Dedifferentiated amniotic fluid mesenchymal stem cell (primary cell): ENCODE results near the gene COL6A3.
"Not testable (repeated sequence)": the region's sequence is repeated elsewhere in the genome, so short reads cannot be mapped to it uniquely, and the experiment has no call there.

ENCODE experiments used
- DNase-seq: peaks from one replicate; pipeline ENCODE4 v3.0.0-alpha.2; 2016; ENCODE audit errors: extremely low spot score

Gene COL6A3

GRCh38 chr2:237383991-237384671 is 29.8 kb downstream of the COL6A3 start:
- no peak for DNase-seq

GRCh38 chr2:237380768-237381167 is 33.2 kb downstream of the COL6A3 start:
- no peak for DNase-seq

- DNase-seq, result no peak
These were observed 34.3 kb downstream of the COL6A3 start for GRCh38 chr2:237379636-237380035.

GRCh38 chr2:237378650-237379049 is 35.3 kb downstream of the COL6A3 start:
- no peak for DNase-seq

- DNase-seq, result no peak
These were observed 39.5 kb downstream of the COL6A3 start for GRCh38 chr2:237374284-237375060.

- no peak for DNase-seq
These were observed 42.1 kb downstream of the COL6A3 start for GRCh38 chr2:237371856-237372255.

GRCh38 chr2:237365671-237366070 is 48.3 kb downstream of the COL6A3 start:
- DNase-seq, result no peak

- no peak for DNase-seq
These were observed 49.3 kb downstream of the COL6A3 start for GRCh38 chr2:237364655-237365054.

GRCh38 chr2:237361194-237362004 is 52.6 kb downstream of the COL6A3 start:
- DNase-seq, result no peak

- DNase-seq, result no peak
These were observed 53.8 kb downstream of the COL6A3 start for GRCh38 chr2:237359894-237360780.

- no peak for DNase-seq
These were observed 54.5 kb downstream of the COL6A3 start for GRCh38 chr2:237359518-237359840.

GRCh38 chr2:237358721-237359517 is 55.0 kb downstream of the COL6A3 start:
- no peak for DNase-seq

- DNase-seq, result no peak
These were observed 58.3 kb downstream of the COL6A3 start for GRCh38 chr2:237355701-237356100.

- DNase-seq, result peak; percentile 16
These were observed 59.1 kb downstream of the COL6A3 start for GRCh38 chr2:237354892-237355291.

GRCh38 chr2:237354172-237354571 is 59.8 kb downstream of the COL6A3 start:
- not testable (repeated sequence) for DNase-seq

- no peak for DNase-seq
These were observed 60.7 kb downstream of the COL6A3 start for GRCh38 chr2:237353215-237353614.

GRCh38 chr2:237352279-237352845 is 61.6 kb downstream of the COL6A3 start:
- DNase-seq, result no peak

GRCh38 chr2:237351796-237352195 is 62.2 kb downstream of the COL6A3 start:
- no peak for DNase-seq

GRCh38 chr2:237351046-237351445 is 62.9 kb downstream of the COL6A3 start:
- no peak for DNase-seq

- DNase-seq, result no peak
These were observed 63.4 kb downstream of the COL6A3 start for GRCh38 chr2:237350597-237350996.
